HEK293 (cell line): Measurements from ENCODE around the gene MAP2K6.

Experiments
- CTCF ChIP-seq: fragments of 450-650 bp; formaldehyde crosslinking; IDR thresholded peaks from 2 replicates; pipeline ENCODE4 v1.5.1; 2016; ENCODE audit warnings: missing biosample characterization, missing genetic modification characterization
- ZNF621 ChIP-seq: fragments of 450-650 bp; formaldehyde crosslinking; IDR thresholded peaks from 2 replicates; pipeline ENCODE4 v1.5.1; 2017; ENCODE audit warnings: missing biosample characterization, missing genetic modification characterization

- TF ChIP-seq ZNF621 (tag by site-specific recombination) (no peak), CTCF (tag by site-specific recombination) (no peak)
Observed at GRCh38 chr17:69578385-69578936, 164.0 kb downstream of the MAP2K6 start.
